ENCODE measurements around the gene APOL5. TPM values are rescaled to one million over a fixed set of nuclear protein-coding genes. Genes with fewer than 3 reads are reported as not detected.

APOL5 gene
- total RNA-seq, 1 donor from 2014 or later, result not detected

GRCh38 chr22:35754761-35755160 lies 37.1 kb downstream of the APOL5 start:
- no peak for DNase-seq (ENCODE audit: low spot score)
- no peaks in the 10 kb centered on the region for H3K36me3 Mint-ChIP-seq (ENCODE audit: low read depth)
- intact Hi-C loops (cut with micrococcal nuclease), result no loop called here
- H3K27me3 Mint-ChIP-seq (ENCODE audit: low read depth), result peaks cover 3% of the 10 kb centered on the region
- H3K4me3 Mint-ChIP-seq (ENCODE audit: low read depth), result no peak overlapping the region
- no peak overlapping the region for H3K27ac Mint-ChIP-seq
- no peaks in the 10 kb centered on the region for H3K9me3 Mint-ChIP-seq
- peaks cover 3% of the 10 kb centered on the region for H3K4me1 Mint-ChIP-seq (ENCODE audit: low read depth)

- no peak overlapping the region for H3K27ac Mint-ChIP-seq
- H3K9me3 Mint-ChIP-seq, result no peaks in the 10 kb centered on the region
- DNase-seq (ENCODE audit: low spot score), result no peak
- peaks cover 3% of the 10 kb centered on the region for H3K4me1 Mint-ChIP-seq (ENCODE audit: low read depth)
- intact Hi-C loops (cut with micrococcal nuclease), result no loop called here
- H3K27me3 Mint-ChIP-seq (ENCODE audit: low read depth), result no peaks in the 10 kb centered on the region
- no peak overlapping the region for H3K4me3 Mint-ChIP-seq (ENCODE audit: low read depth)
- no peaks in the 10 kb centered on the region for H3K36me3 Mint-ChIP-seq (ENCODE audit: low read depth)
Observed at GRCh38 chr22:35756722-35757121, 39.0 kb downstream of the APOL5 start.

DNA sequence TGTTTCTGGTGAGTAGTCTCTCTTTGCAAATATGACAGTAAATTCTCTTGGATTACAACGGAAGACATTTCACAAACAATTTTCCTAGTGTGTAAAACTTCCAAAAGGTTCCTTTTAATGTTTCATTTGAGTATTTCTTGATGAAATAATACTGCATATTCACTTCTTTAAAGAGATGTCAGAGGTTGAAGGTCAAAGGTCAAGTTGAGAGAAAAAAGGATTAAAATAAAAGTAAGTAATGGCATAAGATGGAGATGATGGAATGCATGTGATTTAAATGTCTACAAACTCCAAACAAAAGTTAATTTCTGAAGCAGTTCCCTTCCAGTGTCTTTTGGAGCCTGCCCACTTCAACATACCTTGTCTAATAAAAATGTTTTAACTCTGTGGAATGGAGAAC lies 40.7 kb downstream of the APOL5 start:
- H3K27ac Mint-ChIP-seq, result no peak overlapping the region
- no peak overlapping the region for H3K4me3 Mint-ChIP-seq (ENCODE audit: low read depth)
- intact Hi-C loops (cut with micrococcal nuclease), result no loop called here
- H3K4me1 Mint-ChIP-seq (ENCODE audit: low read depth), result peaks cover 3% of the 10 kb centered on the region
- no peak for DNase-seq (ENCODE audit: low spot score)
- H3K9me3 Mint-ChIP-seq, result no peaks in the 10 kb centered on the region
- H3K27me3 Mint-ChIP-seq (ENCODE audit: low read depth), result no peaks in the 10 kb centered on the region
- H3K36me3 Mint-ChIP-seq (ENCODE audit: low read depth), result no peaks in the 10 kb centered on the region

- no peaks in the 10 kb centered on the region for H3K9me3 Mint-ChIP-seq
- H3K36me3 Mint-ChIP-seq (ENCODE audit: low read depth), result no peaks in the 10 kb centered on the region
- H3K4me1 Mint-ChIP-seq (ENCODE audit: low read depth), result no peaks in the 10 kb centered on the region
- intact Hi-C loops (cut with micrococcal nuclease), result no loop called here
- H3K4me3 Mint-ChIP-seq (ENCODE audit: low read depth), result no peak overlapping the region
- no peak overlapping the region for H3K27ac Mint-ChIP-seq
- DNase-seq (ENCODE audit: low spot score), result no peak
- peaks cover 4% of the 10 kb centered on the region for H3K27me3 Mint-ChIP-seq (ENCODE audit: low read depth)
Observed at GRCh38 chr22:35761037-35761436, 43.4 kb downstream of the APOL5 start.

DNA sequence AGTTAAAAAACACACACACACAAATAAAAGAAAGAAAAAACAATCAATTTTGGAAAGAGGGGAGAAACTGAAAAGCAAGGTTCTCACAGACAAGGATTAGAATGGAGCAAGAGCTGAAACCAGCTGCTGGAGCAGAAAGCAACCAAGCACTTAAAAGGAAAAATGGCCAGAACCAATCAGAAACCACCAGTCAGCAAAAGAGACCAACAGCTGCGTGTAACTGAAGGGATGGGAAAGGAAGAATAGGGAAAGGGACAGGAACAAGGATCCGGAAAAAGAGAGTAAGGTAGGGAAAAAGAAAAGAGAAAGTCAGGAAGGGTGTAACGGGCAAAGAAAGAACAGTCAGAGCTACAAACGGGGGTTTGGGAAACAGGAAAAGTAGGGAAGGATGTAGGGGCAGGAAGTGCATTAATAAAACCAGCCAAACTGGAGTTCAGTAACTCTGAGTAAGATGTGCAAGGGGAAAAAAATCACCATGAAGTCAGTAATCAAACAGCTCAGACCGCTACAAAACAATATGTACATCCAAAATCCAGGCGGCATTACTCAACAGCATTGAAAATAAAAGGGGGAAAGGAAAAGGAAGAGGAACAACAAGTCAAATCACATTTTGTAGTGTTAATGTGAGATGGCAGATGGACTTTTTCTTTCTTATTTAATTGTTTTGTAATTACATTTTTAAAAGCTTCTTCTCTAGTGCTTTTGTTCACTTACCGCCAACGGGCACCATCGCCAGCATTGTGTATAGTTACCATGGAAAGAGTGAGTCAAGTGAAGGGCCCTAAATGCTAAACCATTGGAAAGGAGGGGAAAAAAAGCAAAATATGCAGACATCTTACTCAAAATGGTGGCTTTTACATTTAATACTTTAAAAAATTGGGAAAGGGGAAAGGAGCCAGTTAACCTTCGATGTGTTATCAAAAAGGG lies 49.2 kb downstream of the APOL5 start:
- Mint-ChIP-seq H3K27ac (no peak overlapping the region), H3K36me3 (ENCODE audit: low read depth) (no peaks in the 10 kb centered on the region), H3K4me1 (ENCODE audit: low read depth) (no peaks in the 10 kb centered on the region), H3K27me3 (ENCODE audit: low read depth) (peaks cover 21% of the 10 kb centered on the region), H3K4me3 (ENCODE audit: low read depth) (no peak overlapping the region), H3K9me3 (no peaks in the 10 kb centered on the region)
- no peak for DNase-seq (ENCODE audit: low spot score)
- intact Hi-C loops (cut with micrococcal nuclease), result no loop called here

DNA sequence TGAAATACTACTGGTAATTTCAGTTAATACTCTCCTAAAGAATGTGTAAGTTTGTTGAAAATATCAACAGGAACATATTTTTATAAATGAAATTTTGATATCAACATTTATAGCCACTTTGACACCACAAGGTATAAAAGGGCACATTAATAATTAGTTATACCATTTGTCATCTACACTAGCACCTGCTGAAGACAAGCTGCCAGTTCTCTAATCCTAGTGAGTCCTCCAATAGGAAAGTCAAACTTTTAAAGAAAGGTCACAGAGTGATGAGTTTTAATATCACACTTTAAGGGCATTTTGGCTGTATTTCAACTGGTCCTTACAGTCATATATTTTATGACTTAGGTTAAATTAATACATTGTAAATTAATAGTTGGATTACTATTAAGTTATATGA lies 52.3 kb downstream of the APOL5 start:
- Mint-ChIP-seq H3K4me1 (ENCODE audit: low read depth) (no peaks in the 10 kb centered on the region), H3K4me3 (ENCODE audit: low read depth) (no peak overlapping the region), H3K9me3 (no peaks in the 10 kb centered on the region), H3K27ac (no peak overlapping the region), H3K27me3 (ENCODE audit: low read depth) (peaks cover 27% of the 10 kb centered on the region), H3K36me3 (ENCODE audit: low read depth) (no peaks in the 10 kb centered on the region)
- no peak for DNase-seq (ENCODE audit: low spot score)
- intact Hi-C loops (cut with micrococcal nuclease), result no loop called here

DNA sequence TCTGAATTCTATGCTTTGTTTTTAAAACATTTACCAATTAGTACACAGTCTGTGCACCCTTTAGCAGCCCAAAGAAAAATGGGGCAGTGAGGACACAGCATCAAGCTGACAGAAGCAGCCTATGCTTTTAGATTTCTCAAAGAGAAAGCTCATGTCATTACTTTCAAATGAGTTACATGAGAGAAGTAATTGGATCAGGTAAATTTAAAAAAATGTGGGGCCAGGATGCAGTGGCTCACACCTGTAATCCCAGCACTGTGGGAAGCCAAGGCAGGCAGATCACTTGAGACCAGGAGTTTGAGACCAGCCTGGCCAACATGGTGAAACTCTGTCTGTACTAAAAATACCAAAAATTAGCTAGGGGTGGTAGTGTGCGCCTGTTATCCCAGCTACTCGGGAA lies 57.7 kb downstream of the APOL5 start:
- Mint-ChIP-seq H3K27ac (no peak overlapping the region), H3K4me3 (ENCODE audit: low read depth) (no peak overlapping the region), H3K27me3 (ENCODE audit: low read depth) (peaks cover 17% of the 10 kb centered on the region), H3K36me3 (ENCODE audit: low read depth) (no peaks in the 10 kb centered on the region), H3K9me3 (no peaks in the 10 kb centered on the region), H3K4me1 (ENCODE audit: low read depth) (no peaks in the 10 kb centered on the region)
- intact Hi-C loops (cut with micrococcal nuclease), result no loop called here
- DNase-seq (ENCODE audit: low spot score), result no peak

DNA sequence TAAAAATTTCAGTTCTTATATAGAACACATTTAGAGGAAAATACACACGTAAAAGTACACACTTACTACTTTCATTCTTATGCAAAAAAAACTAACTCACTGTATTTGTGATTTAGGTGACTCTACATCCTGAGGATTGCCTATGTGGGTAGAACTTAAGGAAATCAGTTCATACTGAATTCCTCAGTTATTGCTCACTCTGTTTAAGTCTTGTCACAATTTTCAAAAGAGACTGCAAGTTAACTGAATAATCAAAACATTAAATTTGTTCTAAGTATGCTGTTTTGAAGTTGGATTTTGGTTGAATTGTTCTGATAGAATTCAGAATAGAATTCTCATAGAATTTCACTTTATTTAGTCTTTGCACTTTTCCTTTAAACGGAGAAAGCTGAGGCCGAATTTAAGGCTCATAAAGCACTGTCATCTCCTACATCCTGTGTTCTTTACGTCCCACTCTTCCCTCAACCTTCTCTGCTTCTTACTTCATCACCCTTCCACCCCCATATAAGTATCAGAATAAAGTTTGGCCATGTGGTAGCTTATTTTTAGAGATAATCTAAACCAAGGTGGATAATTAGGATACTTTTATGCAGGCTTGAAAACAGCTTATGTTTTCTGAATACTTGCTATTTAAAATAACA lies 59.8 kb downstream of the APOL5 start:
- Mint-ChIP-seq H3K9me3 (no peaks in the 10 kb centered on the region), H3K27me3 (ENCODE audit: low read depth) (peaks cover 20% of the 10 kb centered on the region), H3K4me1 (ENCODE audit: low read depth) (no peaks in the 10 kb centered on the region), H3K27ac (no peak overlapping the region), H3K36me3 (ENCODE audit: low read depth) (no peaks in the 10 kb centered on the region), H3K4me3 (ENCODE audit: low read depth) (no peak overlapping the region)
- intact Hi-C loops (cut with micrococcal nuclease), result no loop called here
- DNase-seq (ENCODE audit: low spot score), result no peak

Other genes with a start within 250 kb of the APOL5 start
- gene RASD2, start 177.0 kb upstream of the APOL5 start, total RNA-seq, result not detected in 2 replicates
- gene MB, start 100.5 kb upstream of the APOL5 start, total RNA-seq, result 0.50 and 0.67 TPM in 2 replicates
- gene APOL6, start 69.4 kb upstream of the APOL5 start, total RNA-seq, result 21.2 and 21.9 TPM in 2 replicates